GM12875 (cell line): Measurements from ENCODE around the gene PSMD14.

Experiments used
- H3K4me3 ChIP-seq: one replicate; pipeline ENCODE4 v1.5.1; 2011; ENCODE audit warnings: low read depth, low read length, control low read depth
- CTCF ChIP-seq: IDR thresholded peaks from 2 replicates; pipeline ENCODE4 v1.5.1; 2011; ENCODE audit warnings: low read depth, mild to moderate bottlenecking, control low read depth, inconsistent platforms, low read length, moderate library complexity, borderline replicate concordance; ENCODE audit not compliant: insufficient read depth

The PSMD14 gene

GRCh38 chr2:161370981-161371380 is 62.8 kb downstream of the PSMD14 start:
- no peak overlapping the region for H3K4me3 ChIP-seq
- TF ChIP-seq CTCF = no peak

GRCh38 chr2:161371869-161372268 is 63.6 kb downstream of the PSMD14 start:
- H3K4me3 ChIP-seq = no peak overlapping the region
- no peak for TF ChIP-seq CTCF

GRCh38 chr2:161373942-161374341 is 65.7 kb downstream of the PSMD14 start:
- no peak for TF ChIP-seq CTCF
- H3K4me3 ChIP-seq = no peak overlapping the region

GRCh38 chr2:161374446-161374845 is 66.2 kb downstream of the PSMD14 start:
- H3K4me3 ChIP-seq = no peak overlapping the region
- no peak for TF ChIP-seq CTCF

- TF ChIP-seq CTCF = no peak
- no peak overlapping the region for H3K4me3 ChIP-seq
Observed at GRCh38 chr2:161379740-161380139, 71.5 kb downstream of the PSMD14 start.

- no peak overlapping the region for H3K4me3 ChIP-seq
- no peak for TF ChIP-seq CTCF
Observed at GRCh38 chr2:161381546-161381945, 73.3 kb downstream of the PSMD14 start.

- H3K4me3 ChIP-seq = no peak overlapping the region
- no peak for TF ChIP-seq CTCF
Observed at GRCh38 chr2:161382747-161383146, 74.5 kb downstream of the PSMD14 start.
